OCI-LY1 (cell line): Measurements from ENCODE around the gene VDR.

Source experiments
- H2AFZ ChIP-seq: fragments of 200-600 bp; sonication (generic), shearing (Covaris generic); 2 replicates; pipeline ENCODE4 v1.6.0; 2014; ENCODE audit warnings: antibody characterized with exemption, mild to moderate bottlenecking, low read length
- H3F3A ChIP-seq: fragments of 200-600 bp; sonication (generic), shearing (Covaris generic); 2 replicates; pipeline ENCODE4 v1.6.0; 2014; ENCODE audit warnings: mild to moderate bottlenecking, antibody characterized with exemption, low read length, moderate library complexity; ENCODE audit not compliant: insufficient read depth
- H3K27ac ChIP-seq: fragments of 200-600 bp; sonication (generic); 2 replicates; pipeline ENCODE4 v1.5.1; 2014; ENCODE audit warnings: low read length, mixed run types, mild to moderate bottlenecking, low read depth; ENCODE audit not compliant: poor library complexity, severe bottlenecking
- H3K27me3 ChIP-seq: fragments of 200-600 bp; sonication (generic); 2 replicates; pipeline ENCODE4 v1.6.0; 2014; ENCODE audit warnings: antibody characterized with exemption, mild to moderate bottlenecking, low read length, moderate library complexity; ENCODE audit not compliant: insufficient read depth
- H3K36me3 ChIP-seq: fragments of 200-600 bp; sonication (generic); 2 replicates; pipeline ENCODE4 v1.6.1; 2014; ENCODE audit warnings: mild to moderate bottlenecking, antibody characterized with exemption, low read length, moderate library complexity, mixed read lengths; ENCODE audit not compliant: insufficient read depth
- H3K4me1 ChIP-seq: fragments of 200-600 bp; sonication (generic); 2 replicates; pipeline ENCODE4 v1.5.1; 2014; ENCODE audit warnings: mild to moderate bottlenecking, low read length, moderate library complexity; ENCODE audit not compliant: insufficient read depth, severe bottlenecking
- H3K4me2 ChIP-seq: fragments of 200-600 bp; sonication (generic), shearing (Covaris generic); 2 replicates; pipeline ENCODE4 v1.6.1; 2014; ENCODE audit warnings: low read length
- H3K4me3 ChIP-seq: fragments of 200-600 bp; sonication (generic); 2 replicates; pipeline ENCODE4 v1.5.1; 2014; ENCODE audit warnings: low read length, low read depth, mild to moderate bottlenecking, mixed read lengths; ENCODE audit not compliant: poor library complexity, severe bottlenecking
- H3K79me2 ChIP-seq: fragments of 200-600 bp; shearing (Covaris generic); 2 replicates; pipeline ENCODE4 v1.6.1; 2016; ENCODE audit warnings: mixed run types, low read length, mixed read lengths; ENCODE audit not compliant: insufficient read depth
- H3K9ac ChIP-seq: fragments of 200-600 bp; sonication (generic), shearing (Covaris generic); 2 replicates; pipeline ENCODE4 v1.6.1; 2014; ENCODE audit warnings: mild to moderate bottlenecking, low read length, mixed read lengths
- H3K9me2 ChIP-seq: fragments of 200-600 bp; sonication (generic), shearing (Covaris generic); 2 replicates; pipeline ENCODE4 v1.6.1; 2014; ENCODE audit warnings: low read depth, mild to moderate bottlenecking, low read length, mixed read lengths
- H3K9me3 ChIP-seq: fragments of 200-600 bp; shearing (Covaris generic); 2 replicates; pipeline ENCODE4 v1.6.1; 2014; ENCODE audit warnings: low read length, mixed read lengths
- H4K20me1 ChIP-seq: fragments of 200-600 bp; sonication (generic), shearing (Covaris generic); 2 replicates; pipeline ENCODE4 v1.6.0; 2016; ENCODE audit warnings: mild to moderate bottlenecking, low read length; ENCODE audit not compliant: insufficient read depth
- CTCF ChIP-seq: fragments of 200-600 bp; sonication (generic), shearing (Covaris generic); IDR thresholded peaks from 2 replicates; pipeline ENCODE4 v1.5.1; 2017; ENCODE audit warnings: mild to moderate bottlenecking, antibody characterized with exemption, low read length, moderate library complexity, mixed read lengths
- EZH2 ChIP-seq: fragments of 200-600 bp; sonication (generic), shearing (Covaris generic); IDR thresholded peaks from 2 replicates; pipeline ENCODE4 v1.8.0; 2017; ENCODE audit warnings: borderline replicate concordance, mixed run types, mild to moderate bottlenecking, antibody characterized with exemption, low read length, moderate library complexity, mixed read lengths

Gene VDR

GRCh38 chr12:47938093-47938492 lies 33.3 kb upstream of the VDR start:
- Histone ChIP-seq H4K20me1 (no peaks in the 10 kb centered on the region), H3K27me3 (peaks cover 11% of the 10 kb centered on the region; the same call in 1 of the 2 replicates), H3K9me2 (no peaks in the 10 kb centered on the region), H3K4me1 (peaks cover 4% of the 10 kb centered on the region), H3F3A (no peaks in the 10 kb centered on the region), H3K4me2 (no peak overlapping the region), H3K4me3 (no peak overlapping the region), H3K36me3 (no peaks in the 10 kb centered on the region), H3K9me3 (no peaks in the 10 kb centered on the region), H2AFZ (no peak overlapping the region), H3K79me2 (no peaks in the 10 kb centered on the region), H3K27ac (no peak overlapping the region), H3K9ac (no peak overlapping the region)
- TF ChIP-seq EZH2 (no peak), CTCF (no peak)

DNA sequence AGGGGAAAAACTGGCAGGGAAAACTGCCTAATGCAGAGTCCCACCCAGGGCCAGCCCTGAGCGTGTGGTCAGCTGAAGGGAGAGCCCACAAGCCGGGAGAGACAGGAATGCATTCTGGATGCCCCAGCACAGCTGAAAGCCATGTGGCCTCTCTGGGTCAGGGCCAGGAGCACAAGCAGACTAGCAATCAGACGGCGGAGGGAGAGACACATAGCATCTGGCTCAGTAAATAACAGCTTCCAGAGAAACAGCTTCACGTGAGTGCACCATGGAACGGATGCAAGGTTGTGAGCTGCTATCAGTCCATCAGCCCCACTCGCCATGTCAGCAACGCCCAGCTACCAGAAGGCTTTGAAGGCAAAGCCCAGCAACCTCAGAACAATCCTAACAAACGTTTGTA lies 30.4 kb upstream of the VDR start:
- Histone ChIP-seq H4K20me1 (no peaks in the 10 kb centered on the region), H3K79me2 (no peaks in the 10 kb centered on the region), H3K9me2 (no peaks in the 10 kb centered on the region), H3K9ac (no peak overlapping the region), H3K4me1 (no peaks in the 10 kb centered on the region), H3K27me3 (0 out of 2 replicates have a peak, but pooled peaks cover 5% of the 10 kb centered on the region), H3K9me3 (no peaks in the 10 kb centered on the region), H3K4me3 (no peak overlapping the region), H3K27ac (no peak overlapping the region), H3K36me3 (no peaks in the 10 kb centered on the region), H2AFZ (no peak overlapping the region), H3K4me2 (no peak overlapping the region), H3F3A (no peaks in the 10 kb centered on the region)
- TF ChIP-seq CTCF (no peak), EZH2 (no peak)

DNA sequence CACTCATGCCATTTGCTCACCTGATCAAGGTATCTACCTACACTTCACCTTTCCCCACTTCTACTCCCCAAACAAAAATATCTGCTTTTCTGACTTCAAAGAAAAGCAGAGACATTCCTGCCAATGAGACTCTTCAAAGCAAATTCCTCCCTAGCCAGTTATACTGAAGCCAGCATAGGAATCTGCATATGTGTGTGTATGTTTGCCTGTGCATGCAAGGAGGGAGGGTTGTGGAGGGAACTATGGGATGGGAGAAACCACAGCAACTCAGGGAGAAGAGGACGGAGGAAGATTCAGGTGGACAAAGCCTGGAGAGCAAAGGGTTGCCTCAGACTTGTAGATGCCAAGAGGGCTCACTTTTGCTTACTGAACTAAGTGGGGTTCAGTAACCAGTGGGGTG lies 26.4 kb upstream of the VDR start:
- Histone ChIP-seq H2AFZ (no peak overlapping the region), H3K9ac (no peak overlapping the region), H3K36me3 (no peaks in the 10 kb centered on the region), H3K27ac (no peak overlapping the region), H3K79me2 (no peaks in the 10 kb centered on the region), H3K4me2 (no peak overlapping the region), H3F3A (no peaks in the 10 kb centered on the region), H3K9me2 (no peaks in the 10 kb centered on the region), H3K4me1 (no peaks in the 10 kb centered on the region), H4K20me1 (no peaks in the 10 kb centered on the region), H3K4me3 (no peak overlapping the region), H3K27me3 (no peaks in the 10 kb centered on the region), H3K9me3 (no peaks in the 10 kb centered on the region)
- TF ChIP-seq EZH2 (no peak), CTCF (no peak)
